ENCODE data around the gene HOXD11.

Gene HOXD11

DNA sequence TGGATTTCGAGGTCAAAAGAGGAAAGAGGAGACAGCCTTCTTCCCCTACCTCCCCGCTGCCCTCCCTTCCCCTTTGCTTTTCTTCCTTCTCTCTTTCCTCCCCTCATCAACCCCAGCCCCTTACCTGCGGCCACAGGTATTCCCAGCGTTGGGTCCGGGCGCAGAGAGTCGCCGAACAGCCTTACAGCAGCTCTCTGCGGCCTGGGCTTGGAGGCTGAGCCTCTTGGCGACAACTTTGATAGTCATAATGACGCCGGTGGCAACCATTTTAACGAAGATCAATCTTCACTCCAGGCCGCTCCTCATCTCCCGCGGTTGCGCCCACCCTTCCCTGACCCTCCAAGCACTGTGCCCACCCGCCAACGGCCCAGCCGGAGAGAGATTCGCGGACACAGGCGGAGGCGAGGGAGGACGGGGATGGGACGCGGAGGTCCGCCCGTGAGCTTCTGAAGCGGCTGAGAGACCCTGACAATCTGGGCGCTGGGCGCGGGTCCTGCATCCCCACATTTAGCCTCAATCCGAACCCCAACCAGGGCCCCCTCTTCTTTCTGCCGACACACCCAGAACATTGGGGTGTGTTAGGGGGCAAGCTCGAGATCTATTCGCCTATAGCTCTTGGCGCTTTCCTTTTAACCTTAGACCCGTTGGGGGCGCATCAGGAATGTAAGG is 21.8 kb upstream of the HOXD11 start:
- ChIA-PET CTCF (interaction anchor here (0.8 to 1.8 kb wide), 7 partner anchors 11 to 397 kb away, joined by 3 to 11 read pairs (median 3); no protein-coding TSS in a partner anchor), POLR2A (no interaction called here)

DNA sequence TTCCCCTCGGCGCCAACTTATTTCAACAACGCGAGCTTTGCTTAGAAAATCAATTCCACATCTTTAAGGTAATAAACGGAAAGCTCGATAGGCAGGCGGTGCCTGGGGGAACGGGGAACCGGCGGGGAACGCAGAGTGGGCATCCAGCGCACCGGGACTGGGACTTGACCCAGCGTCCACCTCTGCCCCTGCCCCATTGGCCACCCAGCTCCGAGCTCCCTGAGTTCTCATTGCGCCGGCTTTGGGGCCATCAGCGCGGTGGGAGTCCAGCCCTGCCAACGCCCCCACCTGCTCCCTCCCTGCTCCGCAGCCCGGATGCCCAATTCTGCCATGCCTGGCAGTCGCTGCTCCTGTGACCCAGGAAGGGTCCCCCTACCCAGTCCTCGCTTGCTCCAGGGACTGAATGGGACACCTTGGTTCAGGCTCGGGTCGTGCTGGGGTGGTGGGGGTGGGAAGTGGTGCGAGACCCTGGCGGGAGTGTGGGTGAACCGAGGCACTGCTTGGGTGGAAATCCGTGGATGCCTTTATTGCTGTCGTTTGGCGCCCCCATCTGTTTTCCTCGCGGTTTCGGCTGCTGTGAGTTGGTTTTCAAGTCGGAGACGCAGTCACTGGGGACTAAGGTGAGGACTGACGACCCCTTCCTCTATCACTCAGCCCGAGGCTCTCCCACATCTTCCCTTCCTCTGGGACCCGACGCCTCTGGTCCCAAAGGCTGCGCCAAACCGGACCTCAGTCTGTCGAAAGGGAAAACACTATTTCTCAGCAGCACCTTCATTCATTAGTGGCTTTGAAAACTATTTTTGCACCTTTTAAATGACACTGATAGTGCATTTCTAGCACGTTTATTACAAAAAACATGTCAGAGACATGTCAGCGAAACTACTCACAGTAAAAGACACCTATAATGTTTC is 21.0 kb upstream of the HOXD11 start:
- CTCF ChIA-PET: interaction anchor here (0.8 to 1.8 kb wide), 7 partner anchors 11 to 398 kb away, joined by 3 to 11 read pairs (median 3); no protein-coding TSS in a partner anchor

More for the DNA sequence above, 21.8 kb upstream of the HOXD11 start:
- TF ChIP-seq, protein P1, sequence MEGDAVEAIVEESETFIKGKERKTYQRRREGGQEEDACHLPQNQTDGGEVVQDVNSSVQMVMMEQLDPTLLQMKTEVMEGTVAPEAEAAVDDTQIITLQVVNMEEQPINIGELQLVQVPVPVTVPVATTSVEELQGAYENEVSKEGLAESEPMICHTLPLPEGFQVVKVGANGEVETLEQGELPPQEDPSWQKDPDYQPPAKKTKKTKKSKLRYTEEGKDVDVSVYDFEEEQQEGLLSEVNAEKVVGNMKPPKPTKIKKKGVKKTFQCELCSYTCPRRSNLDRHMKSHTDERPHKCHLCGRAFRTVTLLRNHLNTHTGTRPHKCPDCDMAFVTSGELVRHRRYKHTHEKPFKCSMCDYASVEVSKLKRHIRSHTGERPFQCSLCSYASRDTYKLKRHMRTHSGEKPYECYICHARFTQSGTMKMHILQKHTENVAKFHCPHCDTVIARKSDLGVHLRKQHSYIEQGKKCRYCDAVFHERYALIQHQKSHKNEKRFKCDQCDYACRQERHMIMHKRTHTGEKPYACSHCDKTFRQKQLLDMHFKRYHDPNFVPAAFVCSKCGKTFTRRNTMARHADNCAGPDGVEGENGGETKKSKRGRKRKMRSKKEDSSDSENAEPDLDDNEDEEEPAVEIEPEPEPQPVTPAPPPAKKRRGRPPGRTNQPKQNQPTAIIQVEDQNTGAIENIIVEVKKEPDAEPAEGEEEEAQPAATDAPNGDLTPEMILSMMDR (IDR thresholded peaks at IDR 0.05; ENCODE audit: control extremely low read depth, extremely low read depth, low read depth, missing control alignments): no peak
- no peak for DNase-seq (ENCODE audit: extremely low spot score)

DNA sequence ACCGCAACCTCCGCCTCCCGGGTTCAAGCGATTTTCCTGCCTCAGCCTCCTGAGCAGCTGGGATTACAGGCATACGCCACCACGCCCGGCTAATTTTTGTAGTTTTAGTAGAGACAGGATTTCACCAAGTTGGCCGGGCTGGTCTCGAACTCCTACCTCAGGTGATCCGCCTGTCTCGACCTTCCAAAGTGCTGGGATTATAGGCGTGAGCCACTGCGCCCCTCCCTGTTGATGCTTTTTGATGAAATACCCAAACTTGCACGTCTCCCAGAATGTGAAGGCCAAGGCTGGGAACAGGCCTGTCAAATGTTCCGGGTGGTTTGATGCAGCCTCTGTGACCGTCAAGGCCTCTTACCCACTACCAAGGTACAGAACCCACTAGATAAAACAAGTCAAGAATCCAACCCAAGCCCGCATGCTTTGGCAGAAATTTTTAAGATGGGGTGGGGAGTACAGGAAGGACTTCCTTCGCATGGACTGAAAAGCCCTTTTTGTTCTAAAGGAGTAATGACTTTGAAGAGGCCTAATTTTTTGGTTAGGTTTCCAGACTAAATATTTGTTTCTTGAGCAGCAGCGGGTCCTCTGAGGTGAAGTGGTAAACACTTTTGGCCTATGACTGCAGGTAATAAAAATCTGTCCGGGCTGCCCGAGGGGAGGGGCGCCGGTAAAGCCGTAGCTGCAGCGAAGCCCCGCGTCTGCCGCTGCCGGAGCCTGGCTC is 19.6 kb upstream of the HOXD11 start:
- ChIA-PET CTCF (interaction anchor here (0.9 to 2.5 kb wide), 9 partner anchors 10 to 1338 kb away, joined by 3 to 32 read pairs (median 4); no protein-coding TSS in a partner anchor), POLR2A (no interaction called here)

More for the DNA sequence above, 21.0 kb upstream of the HOXD11 start:
- POLR2A ChIA-PET: no interaction called here
- TF ChIP-seq, protein P1 (IDR thresholded peaks at IDR 0.05; ENCODE audit: control extremely low read depth, extremely low read depth, low read depth, missing control alignments): peak; percentile 49
- no peak for DNase-seq (ENCODE audit: extremely low spot score)

DNA sequence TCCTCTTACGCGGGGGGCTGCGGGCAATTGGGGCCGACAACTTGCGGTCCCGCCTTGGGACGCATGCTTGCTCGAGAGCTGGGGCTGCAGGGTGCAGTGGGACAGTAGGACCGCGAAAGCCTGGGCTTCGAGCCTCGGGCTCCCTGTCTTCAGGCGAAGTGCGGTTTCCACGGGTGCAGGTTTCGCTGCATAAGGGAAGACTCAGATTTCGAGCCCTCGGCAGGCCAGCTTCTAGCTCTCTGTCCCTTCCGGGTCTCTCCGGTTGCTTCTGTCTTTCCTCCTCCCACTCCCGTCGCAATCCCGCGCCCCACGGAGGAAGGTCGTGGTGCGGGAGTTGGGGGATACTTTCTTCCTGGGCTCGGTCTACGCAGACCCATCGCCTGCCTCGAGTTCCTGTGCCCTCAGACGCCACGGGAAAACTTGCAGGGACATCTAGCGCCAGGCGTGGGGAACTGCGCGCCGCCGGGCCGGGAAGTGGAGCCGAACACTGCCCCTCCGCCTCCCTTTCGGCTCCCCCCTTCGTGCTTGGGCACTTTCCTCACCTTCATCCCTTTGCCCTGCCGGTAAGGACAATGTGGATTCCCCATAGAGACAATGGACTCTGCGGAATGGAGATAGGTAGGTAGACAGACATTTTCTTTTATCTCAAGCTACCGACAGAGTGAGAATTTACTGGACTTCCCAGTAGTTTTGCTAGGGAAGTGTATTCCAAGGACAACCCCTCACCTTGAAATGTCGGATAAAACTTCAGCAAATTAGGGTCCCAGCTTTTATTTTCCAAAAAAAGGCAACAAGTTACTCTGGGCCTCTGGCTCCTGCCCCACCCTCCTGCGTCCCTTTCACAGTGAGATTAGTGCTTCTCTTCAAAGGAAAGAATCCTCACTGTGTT is 18.8 kb upstream of the HOXD11 start:
- POLR2A ChIA-PET: no interaction called here
- DNase-seq (ENCODE audit: extremely low spot score): peak; percentile 54
- TF ChIP-seq, protein P1 (IDR thresholded peaks at IDR 0.05; ENCODE audit: control extremely low read depth, extremely low read depth, low read depth, missing control alignments): peak; percentile 82
- CTCF ChIA-PET: interaction anchor here (0.7 to 2.5 kb wide), 16 partner anchors 9 to 1389 kb away, joined by 3 to 32 read pairs (median 3); no protein-coding TSS in a partner anchor

More for the DNA sequence above, 19.6 kb upstream of the HOXD11 start:
- TF ChIP-seq, protein P1 (IDR thresholded peaks at IDR 0.05; ENCODE audit: control extremely low read depth, extremely low read depth, low read depth, missing control alignments): no peak
- no peak for DNase-seq (ENCODE audit: extremely low spot score)

DNA sequence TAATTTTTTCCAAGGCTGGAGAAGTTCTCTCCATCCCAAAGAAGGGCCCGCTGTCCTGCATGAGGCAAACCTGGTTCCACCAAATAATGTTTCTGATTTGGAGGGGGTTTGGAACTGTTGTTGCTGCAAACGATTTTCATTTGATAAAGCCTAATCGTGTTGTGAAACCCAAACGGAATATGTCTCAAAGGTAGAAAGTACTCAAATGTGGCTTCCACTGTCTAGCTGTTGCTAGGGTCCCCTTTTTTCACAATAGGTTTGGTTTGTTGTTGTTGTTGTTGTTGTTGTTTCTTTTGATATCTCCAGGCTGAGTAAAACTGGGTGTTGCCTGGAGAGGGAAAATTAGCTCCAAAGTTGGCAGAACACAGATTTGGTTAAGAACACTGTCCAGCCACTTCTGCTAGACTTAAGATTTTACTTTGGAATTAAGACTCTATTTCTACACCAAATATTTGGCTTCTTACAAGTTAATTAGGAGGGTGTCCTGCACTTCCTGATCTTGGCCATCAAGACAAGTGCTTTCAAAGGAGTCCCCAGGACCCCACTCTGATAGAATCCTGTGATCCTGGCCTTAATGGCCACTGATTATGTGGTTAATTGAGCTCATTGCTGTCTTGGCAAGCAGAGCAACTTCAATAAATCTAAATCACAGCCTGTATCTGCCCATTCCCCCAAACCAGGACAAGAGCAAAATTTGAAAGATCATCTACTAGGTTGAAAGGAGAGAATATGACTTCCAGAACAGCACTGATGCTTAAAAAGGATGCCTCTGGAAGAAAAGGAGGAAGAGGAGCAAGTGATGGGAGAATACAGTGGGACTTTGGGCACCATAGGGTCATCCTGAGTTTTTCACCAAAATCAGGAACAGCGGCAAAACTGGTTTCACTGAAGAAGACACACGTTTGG is 17.9 kb upstream of the HOXD11 start:
- DNase-seq (ENCODE audit: extremely low spot score): no peak
- ChIA-PET CTCF (interaction anchor here (0.7 to 2.5 kb wide), 12 partner anchors 8 to 1390 kb away, joined by 3 to 32 read pairs (median 4); no protein-coding TSS in a partner anchor), POLR2A (no interaction called here)
- TF ChIP-seq, protein P1 (IDR thresholded peaks at IDR 0.05; ENCODE audit: control extremely low read depth, extremely low read depth, low read depth, missing control alignments): no peak

Data from GM10248 (cell line).